GM23338 (cell line): Measurements from ENCODE around the gene MRPS27.

ENCODE experiments used
- CREB1 ChIP-seq: fragments of 250-450 bp; sonication (Bioruptor Pico); IDR thresholded peaks from 2 replicates; pipeline ENCODE4 v1.5.0; 2020; ENCODE audit warnings: low read depth, mild to moderate bottlenecking, moderate library complexity
- CTCF ChIP-seq, 2 experiments: fragments of 200-600 bp in 1 of 2; sonication (generic) in 1 of 2; conservative IDR thresholded peaks; 2 replicates each; pipeline versions ENCODE4 v1.5.1 to v1.6.1; 2016 to 2017; ENCODE audit warnings: antibody characterized with exemption in 2 of 2, low read depth in 2 of 2, mild to moderate bottlenecking in 2 of 2, moderate library complexity in 1 of 2

- TF ChIP-seq CTCF (conservative IDR thresholded peaks at IDR 0.05; ENCODE audit: low read depth in 2 of 2) (no peak), CREB1 (CRISPR knock-in tag) (no peak)
Observed at GRCh38 chr5:72195581-72195980, 124.5 kb downstream of the MRPS27 start.
